HFFc6 (cell line): Measurements from ENCODE around the gene TAL1. TPM values are rescaled to one million over a fixed set of nuclear protein-coding genes. Genes with fewer than 3 reads are reported as not detected.

Source experiments
- DNase-seq: peaks from one replicate; pipeline ENCODE4 v3.0.0-alpha.2; 2018
- H3K27ac Mint-ChIP-seq: 2 replicates; pipeline ENCODE4 v1.8.0; 2020; ENCODE audit warnings: mild to moderate bottlenecking, mixed read lengths
- H3K27me3 Mint-ChIP-seq: 2 replicates; pipeline ENCODE4 v1.8.0; 2021; ENCODE audit warnings: mild to moderate bottlenecking, moderate library complexity, mixed read lengths; ENCODE audit not compliant: insufficient read depth
- H3K36me3 Mint-ChIP-seq: 2 replicates; pipeline ENCODE4 v1.8.0; 2021; ENCODE audit warnings: low read depth, mixed read lengths
- H3K4me1 Mint-ChIP-seq: 2 replicates; pipeline ENCODE4 v1.8.0; 2020; ENCODE audit warnings: low read depth, mixed read lengths
- H3K4me3 Mint-ChIP-seq: 2 replicates; pipeline ENCODE4 v1.8.0; 2020; ENCODE audit warnings: mild to moderate bottlenecking, moderate library complexity, mixed read lengths
- H3K9me3 Mint-ChIP-seq: 2 replicates; pipeline ENCODE4 v1.8.0; 2020; ENCODE audit warnings: mild to moderate bottlenecking, mixed read lengths
- total RNA-seq, 6 experiments: library from RNA; stranded (reverse); fragmentation: NEBNext Ultra II Directional; extraction: Animal tissue kit (Norgen Biotek cat#: 25700); gene quantifications; 2 replicates in 1 of 6; 3 replicates in 5 of 6; pipeline ENCODE4 v1.2.3, GENCODE V29; 2021
- TF ChIP-seq, protein P1 (sequence below): fragments of 200-600 bp; sonication (generic); IDR thresholded peaks from 2 replicates; pipeline ENCODE4 v1.5.0; 2021; ENCODE audit warnings: antibody characterized with exemption, mild to moderate bottlenecking

Gene TAL1
- total RNA-seq, 6 experiments from 2014 or later, result not detected

GRCh38 chr1:47174656-47175020 is 57.4 kb downstream of the TAL1 start:
- Mint-ChIP-seq H3K27me3 (peaks cover 12% of the 10 kb centered on the region), H3K4me1 (peaks cover 15% of the 10 kb centered on the region), H3K36me3 (no peaks in the 10 kb centered on the region), H3K9me3 (no peaks in the 10 kb centered on the region), H3K27ac (no peak overlapping the region), H3K4me3 (no peak overlapping the region)
- DNase-seq, result no peak
- TF ChIP-seq, protein P1, sequence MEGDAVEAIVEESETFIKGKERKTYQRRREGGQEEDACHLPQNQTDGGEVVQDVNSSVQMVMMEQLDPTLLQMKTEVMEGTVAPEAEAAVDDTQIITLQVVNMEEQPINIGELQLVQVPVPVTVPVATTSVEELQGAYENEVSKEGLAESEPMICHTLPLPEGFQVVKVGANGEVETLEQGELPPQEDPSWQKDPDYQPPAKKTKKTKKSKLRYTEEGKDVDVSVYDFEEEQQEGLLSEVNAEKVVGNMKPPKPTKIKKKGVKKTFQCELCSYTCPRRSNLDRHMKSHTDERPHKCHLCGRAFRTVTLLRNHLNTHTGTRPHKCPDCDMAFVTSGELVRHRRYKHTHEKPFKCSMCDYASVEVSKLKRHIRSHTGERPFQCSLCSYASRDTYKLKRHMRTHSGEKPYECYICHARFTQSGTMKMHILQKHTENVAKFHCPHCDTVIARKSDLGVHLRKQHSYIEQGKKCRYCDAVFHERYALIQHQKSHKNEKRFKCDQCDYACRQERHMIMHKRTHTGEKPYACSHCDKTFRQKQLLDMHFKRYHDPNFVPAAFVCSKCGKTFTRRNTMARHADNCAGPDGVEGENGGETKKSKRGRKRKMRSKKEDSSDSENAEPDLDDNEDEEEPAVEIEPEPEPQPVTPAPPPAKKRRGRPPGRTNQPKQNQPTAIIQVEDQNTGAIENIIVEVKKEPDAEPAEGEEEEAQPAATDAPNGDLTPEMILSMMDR, result no peak

GRCh38 chr1:47172782-47173181 is 59.2 kb downstream of the TAL1 start:
- TF ChIP-seq, protein P1, result no peak
- H3K27ac Mint-ChIP-seq, result no peak overlapping the region

More at GRCh38 chr1:47172782-47173181, 59.2 kb downstream of the TAL1 start:
- Mint-ChIP-seq H3K36me3 (no peaks in the 10 kb centered on the region), H3K4me1 (no peaks in the 10 kb centered on the region), H3K4me3 (no peak overlapping the region), H3K9me3 (no peaks in the 10 kb centered on the region), H3K27me3 (peaks cover 10% of the 10 kb centered on the region)
- no peak for DNase-seq

Other genes starting within 250 kb of the TAL1 start
- not detected for gene CYP4X1, start 208.6 kb downstream of the TAL1 start, total RNA-seq
- not detected for gene CYP4Z1, start 165.0 kb downstream of the TAL1 start, total RNA-seq
- not detected for gene CYP4A22, start 94.8 kb downstream of the TAL1 start, total RNA-seq
- not detected for gene PDZK1IP1, start 42.2 kb downstream of the TAL1 start, total RNA-seq
- 10 to 100 TPM in 5 of 6 experiments, 1 to 10 TPM in 1; 7.9 to 16.0 (median 13.6) TPM for gene STIL, start 81.9 kb upstream of the TAL1 start, total RNA-seq
- gene CMPK1, start 101.6 kb upstream of the TAL1 start, total RNA-seq, result 100 to 1,000 TPM; 118 to 141 (median 131) TPM
- gene FOXE3, start 184.1 kb upstream of the TAL1 start, total RNA-seq, result not detected
- under 1 TPM; 0.19 to 0.31 (median 0.21) TPM for gene FOXD2, start 205.8 kb upstream of the TAL1 start, total RNA-seq